UCSD-AML1 (cell line): ENCODE measurements around the gene PDE9A.

Experiments
- DNase-seq: peaks from one replicate; lab custom pipeline; 2025; ENCODE audit not compliant: unreplicated experiment; lab: John Stamatoyannopoulos, UW

PDE9A gene

GRCh38 chr21:42655796-42656770 lies 2.7 kb downstream of the PDE9A start:
- DNase-seq: no peak

GRCh38 chr21:42656872-42657271 lies 3.5 kb downstream of the PDE9A start:
- no peak for DNase-seq

- no peak for DNase-seq
These were observed 4.4 kb downstream of the PDE9A start for GRCh38 chr21:42657676-42658319.

- DNase-seq: no peak
These were observed 5.1 kb downstream of the PDE9A start for GRCh38 chr21:42658320-42659105.

- DNase-seq: no peak
These were observed 6.1 kb downstream of the PDE9A start for GRCh38 chr21:42659416-42660117.

GRCh38 chr21:42660118-42660470 lies 6.7 kb downstream of the PDE9A start:
- DNase-seq: no peak

GRCh38 chr21:42661688-42662429 lies 8.4 kb downstream of the PDE9A start:
- DNase-seq: no peak

- no peak for DNase-seq
These were observed 9.2 kb downstream of the PDE9A start for GRCh38 chr21:42662430-42663199.

- DNase-seq: no peak
These were observed 9.9 kb downstream of the PDE9A start for GRCh38 chr21:42663200-42663750.

- no peak for DNase-seq
These were observed 10.6 kb downstream of the PDE9A start for GRCh38 chr21:42663860-42664535.

- no peak for DNase-seq
These were observed 11.2 kb downstream of the PDE9A start for GRCh38 chr21:42664614-42665013.

- DNase-seq: no peak
These were observed 11.6 kb downstream of the PDE9A start for GRCh38 chr21:42665026-42665425.

GRCh38 chr21:42665484-42665883 lies 12.1 kb downstream of the PDE9A start:
- DNase-seq: no peak

- DNase-seq: peak; percentile 48
These were observed 12.8 kb downstream of the PDE9A start for GRCh38 chr21:42666023-42666747.

- no peak for DNase-seq
These were observed 13.5 kb downstream of the PDE9A start for GRCh38 chr21:42666925-42667324.

GRCh38 chr21:42668298-42668992 lies 15.0 kb downstream of the PDE9A start:
- DNase-seq: no peak

GRCh38 chr21:42669041-42669440 lies 15.6 kb downstream of the PDE9A start:
- no peak for DNase-seq
